WTC11 (cell line): ENCODE data around the gene MCOLN1. TPM values are rescaled to one million over a fixed set of nuclear protein-coding genes. Genes with fewer than 3 reads are reported as not detected.

ENCODE experiments used
- ATF3 ChIP-seq: sonication (generic); formaldehyde crosslinking; conservative IDR thresholded peaks from 2 replicates; pipeline ENCODE4 v1.8.1; 2022; ENCODE audit warnings: mild to moderate bottlenecking, missing genetic modification reagents
- CDX4 ChIP-seq: fragments of 250-450 bp; sonication (Bioruptor Pico); IDR thresholded peaks from 2 replicates; pipeline ENCODE4 v1.9.0; 2021; ENCODE audit warnings: moderate library complexity, mild to moderate bottlenecking, inconsistent platforms, borderline replicate concordance
- E2F1 ChIP-seq: sonication (generic); formaldehyde crosslinking; IDR thresholded peaks from 2 replicates; pipeline ENCODE4 v1.8.0; 2022; ENCODE audit warnings: mild to moderate bottlenecking, missing genetic modification reagents
- E2F4 ChIP-seq: sonication (generic); formaldehyde crosslinking; IDR thresholded peaks from 2 replicates; pipeline ENCODE4 v1.8.1; 2022; ENCODE audit warnings: low read depth, mild to moderate bottlenecking, moderate library complexity, missing genetic modification reagents, borderline replicate concordance
- ERG ChIP-seq: fragments of 250-450 bp; sonication (Bioruptor Pico); IDR thresholded peaks from 2 replicates; pipeline ENCODE4 v1.8.0; 2021; ENCODE audit warnings: mild to moderate bottlenecking
- ESRRA ChIP-seq: sonication (generic); formaldehyde crosslinking; IDR thresholded peaks from 2 replicates; pipeline ENCODE4 v1.8.1; 2022; ENCODE audit warnings: mild to moderate bottlenecking, missing genetic modification reagents, borderline replicate concordance
- GRHL2 ChIP-seq: fragments of 250-450 bp; sonication (Bioruptor Pico); IDR thresholded peaks from 2 replicates; pipeline ENCODE4 v1.8.0; 2022; ENCODE audit warnings: mild to moderate bottlenecking, moderate library complexity; ENCODE audit not compliant: insufficient replicate concordance, severe bottlenecking
- JUN ChIP-seq: sonication (generic); formaldehyde crosslinking; IDR thresholded peaks from 2 replicates; pipeline ENCODE4 v1.8.0; 2023; ENCODE audit warnings: mild to moderate bottlenecking, missing genetic modification reagents
- MXD4 ChIP-seq: fragments of 250-450 bp; sonication (Bioruptor Pico); IDR thresholded peaks from 2 replicates; pipeline ENCODE4 v1.8.0; 2021; ENCODE audit warnings: mild to moderate bottlenecking, moderate library complexity, borderline replicate concordance
- OVOL2 ChIP-seq: fragments of 250-450 bp; sonication (Bioruptor Pico); IDR thresholded peaks from 2 replicates; pipeline ENCODE4 v1.9.0; 2021; ENCODE audit warnings: mild to moderate bottlenecking, borderline replicate concordance
- SMAD3 ChIP-seq: sonication (generic); formaldehyde crosslinking; IDR thresholded peaks from 2 replicates; pipeline ENCODE4 v1.8.0; 2022; ENCODE audit warnings: missing genetic modification reagents, mild to moderate bottlenecking, borderline replicate concordance
- TCF7 ChIP-seq: sonication (generic); formaldehyde crosslinking; IDR thresholded peaks from 2 replicates; pipeline ENCODE4 v1.8.0; 2022; ENCODE audit warnings: mild to moderate bottlenecking, low read depth, missing genetic modification reagents, moderate library complexity
- USF2 ChIP-seq: sonication (generic); formaldehyde crosslinking; IDR thresholded peaks from 2 replicates; pipeline ENCODE4 v1.8.1; 2023; ENCODE audit warnings: mild to moderate bottlenecking, missing genetic modification reagents, moderate library complexity
- ZNF138 ChIP-seq: sonication (generic); formaldehyde crosslinking; conservative IDR thresholded peaks from 2 replicates; pipeline ENCODE4 v1.8.1; 2022; ENCODE audit warnings: mild to moderate bottlenecking, moderate library complexity, missing genetic modification reagents
- ZNF232 ChIP-seq: sonication (generic); formaldehyde crosslinking; IDR thresholded peaks from 2 replicates; pipeline ENCODE4 v1.8.0; 2022; ENCODE audit warnings: mild to moderate bottlenecking, missing genetic modification reagents
- ZNF263 ChIP-seq: sonication (generic); formaldehyde crosslinking; IDR thresholded peaks from 2 replicates; pipeline ENCODE4 v1.8.1; 2022; ENCODE audit warnings: low read depth, mild to moderate bottlenecking, moderate library complexity, missing genetic modification reagents
- ZNF317 ChIP-seq: sonication (generic); formaldehyde crosslinking; IDR thresholded peaks from 2 replicates; pipeline ENCODE4 v1.8.1; 2023; ENCODE audit warnings: low read depth, mild to moderate bottlenecking, moderate library complexity, missing genetic modification reagents, borderline replicate concordance
- ZNF423 ChIP-seq: fragments of 250-450 bp; sonication (Bioruptor Pico); IDR thresholded peaks from 2 replicates; pipeline ENCODE4 v2.1.2; 2022; ENCODE audit warnings: mild to moderate bottlenecking, moderate library complexity
- ZNF425 ChIP-seq: fragments of 250-450 bp; sonication (Bioruptor Pico); conservative IDR thresholded peaks from 2 replicates; pipeline ENCODE4 v1.9.0; 2021; ENCODE audit warnings: mild to moderate bottlenecking
- ZNF512 ChIP-seq: sonication (generic); formaldehyde crosslinking; IDR thresholded peaks from 2 replicates; pipeline ENCODE4 v1.8.1; 2022; ENCODE audit warnings: missing genetic modification reagents, borderline replicate concordance
- ZNF532 ChIP-seq: fragments of 250-450 bp; sonication (Bioruptor Pico); IDR thresholded peaks from 2 replicates; pipeline ENCODE4 v1.9.0; 2021; ENCODE audit warnings: mild to moderate bottlenecking, borderline replicate concordance
- total RNA-seq: library from RNA; stranded (reverse); gene quantifications from 3 replicates; pipeline ENCODE4 v1.2.3, GENCODE V29; 2021

The MCOLN1 gene
- total RNA-seq, 1 experiment from 2014 or later: 19.7 TPM

GRCh38 chr19:7522072-7522922 is at the start of gene MCOLN1 (continued):
- peak; percentile 100 for TF ChIP-seq USF2 (CRISPR knock-in tag)
- TF ChIP-seq TCF7 (CRISPR knock-in tag): no peak
- no peak for TF ChIP-seq ZNF423 (CRISPR knock-in tag)
- no peak for TF ChIP-seq MXD4 (CRISPR knock-in tag)
- TF ChIP-seq ZNF232 (CRISPR knock-in tag): peak; percentile 84
- TF ChIP-seq ZNF425 (CRISPR knock-in tag): no peak
- 0 out of 2 replicates have a peak, but pooled peaks have one; percentile 33 for TF ChIP-seq E2F4 (CRISPR knock-in tag)
- no peak for TF ChIP-seq E2F1 (CRISPR knock-in tag)
- TF ChIP-seq OVOL2 (CRISPR knock-in tag): no peak; the same call in 1 of the 2 replicates
- no peak for TF ChIP-seq ZNF138 (CRISPR knock-in tag)
- no peak for TF ChIP-seq ZNF512
- TF ChIP-seq ERG (CRISPR knock-in tag): no peak
- no peak for TF ChIP-seq ZNF263
- peak; percentile 50; the same call in 1 of the 2 replicates for TF ChIP-seq SMAD3 (CRISPR knock-in tag)
- no peak for TF ChIP-seq GRHL2 (CRISPR knock-in tag)
- no peak for TF ChIP-seq ZNF532
- no peak for TF ChIP-seq JUN
- TF ChIP-seq ATF3 (CRISPR knock-in tag): no peak
- TF ChIP-seq ESRRA (CRISPR knock-in tag): no peak
- no peak for TF ChIP-seq CDX4 (CRISPR knock-in tag)
- TF ChIP-seq ZNF317 (CRISPR knock-in tag): no peak
